GM18520 (cell line): ENCODE data around the gene C16orf74.

Experiments
- ATAC-seq: cut with Tn5 transposase; IDR thresholded peaks from one replicate; pipeline ENCODE4 v1.9.1; 2021; ENCODE audit not compliant: unreplicated experiment

C16orf74 gene

GRCh38 chr16:85718682-85719081 lies 32.2 kb downstream of the C16orf74 start:
- no peak for ATAC-seq

- ATAC-seq, result no peak
Measured at GRCh38 chr16:85718153-85718477, 32.8 kb downstream of the C16orf74 start.

GRCh38 chr16:85717393-85718152 lies 33.3 kb downstream of the C16orf74 start:
- no peak for ATAC-seq

GRCh38 chr16:85716680-85717038 lies 34.2 kb downstream of the C16orf74 start:
- no peak for ATAC-seq

- no peak for ATAC-seq
Measured at GRCh38 chr16:85716022-85716679, 34.7 kb downstream of the C16orf74 start.

GRCh38 chr16:85715169-85716021 lies 35.5 kb downstream of the C16orf74 start:
- ATAC-seq, result no peak

GRCh38 chr16:85712801-85713200 lies 38.1 kb downstream of the C16orf74 start:
- no peak for ATAC-seq

- ATAC-seq, result no peak
Measured at GRCh38 chr16:85711982-85712587, 38.8 kb downstream of the C16orf74 start.

- ATAC-seq, result no peak
Measured at GRCh38 chr16:85710732-85711131, 40.2 kb downstream of the C16orf74 start.

GRCh38 chr16:85709766-85710585 lies 40.9 kb downstream of the C16orf74 start:
- ATAC-seq, result no peak

GRCh38 chr16:85708338-85708737 lies 42.6 kb downstream of the C16orf74 start:
- no peak for ATAC-seq

- ATAC-seq, result no peak
Measured at GRCh38 chr16:85707528-85708095, 43.3 kb downstream of the C16orf74 start.

GRCh38 chr16:85706449-85707034 lies 44.4 kb downstream of the C16orf74 start:
- no peak for ATAC-seq

- no peak for ATAC-seq
Measured at GRCh38 chr16:85704900-85705846, 45.7 kb downstream of the C16orf74 start.

- no peak for ATAC-seq
Measured at GRCh38 chr16:85704011-85704410, 46.9 kb downstream of the C16orf74 start.

- no peak for ATAC-seq
Measured at GRCh38 chr16:85699628-85700027, 51.3 kb downstream of the C16orf74 start.

GRCh38 chr16:85698935-85699558 lies 51.8 kb downstream of the C16orf74 start:
- ATAC-seq, result no peak

GRCh38 chr16:85698459-85698891 lies 52.4 kb downstream of the C16orf74 start:
- no peak for ATAC-seq
